ENCODE data around the gene KRTAP5-8.

DNA sequence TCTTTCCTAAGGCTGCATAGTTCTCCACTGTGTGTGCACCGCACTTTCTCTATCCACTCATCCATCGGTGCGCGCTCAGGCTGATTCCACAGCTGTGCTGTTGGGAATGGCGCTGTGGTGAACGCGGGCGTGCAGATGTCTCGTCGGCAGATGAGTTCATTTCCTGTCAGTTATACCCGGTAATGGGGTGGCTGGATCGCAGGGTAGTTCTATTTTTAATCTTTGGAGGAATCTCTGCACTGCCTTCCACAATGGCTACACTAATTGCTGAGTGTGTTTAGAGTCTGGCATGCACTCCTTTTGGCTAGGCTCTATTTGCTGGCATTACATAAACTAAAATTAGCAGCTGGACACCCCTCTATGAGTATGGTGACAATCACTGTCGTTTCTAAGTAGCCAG lies 38.7 kb upstream of the KRTAP5-8 start:
- TF ChIP-seq GATA2 (IDR thresholded peaks at IDR 0.05; ENCODE audit: low read depth, low read length), result peak; percentile 94
- peak; percentile 72 for TF ChIP-seq GATA3 (IDR thresholded peaks at IDR 0.05; ENCODE audit: low read depth, low read length)

Measured in SH-SY5Y (cell line).